Colonic mucosa (tissue), 4 donors: ENCODE results near the gene GRIK2. TPM values are rescaled to one million over a fixed set of nuclear protein-coding genes. Genes with fewer than 3 reads are reported as not detected.

Experiments used
- DNase-seq: peaks from one replicate; pipeline ENCODE4 v3.0.0-alpha.2; 2020
- H3K27ac ChIP-seq: fragments of 200-600 bp; one replicate; pipeline ENCODE4 v1.8.0; 2021
- H3K27me3 ChIP-seq: fragments of 200-600 bp; one replicate; pipeline ENCODE4 v1.8.0; 2021
- H3K36me3 ChIP-seq: fragments of 200-600 bp; one replicate; pipeline ENCODE4 v1.8.0; 2021
- H3K4me1 ChIP-seq: fragments of 200-600 bp; one replicate; pipeline ENCODE4 v1.8.0; 2021; ENCODE audit warnings: mild to moderate bottlenecking
- H3K4me3 ChIP-seq: fragments of 200-600 bp; one replicate; pipeline ENCODE4 v1.8.0; 2021
- H3K9ac ChIP-seq, 2 donors: one replicate each; pipeline ENCODE4 v1.7.0; 2013; ENCODE audit warnings: control low read depth in 2 of 2, low read depth in 2 of 2, low read length in 2 of 2
- H3K9me3 ChIP-seq: fragments of 200-600 bp; one replicate; pipeline ENCODE4 v1.8.0; 2021
- CTCF ChIP-seq: fragments of 200-600 bp; IDR thresholded peaks from one replicate; pipeline ENCODE4 v1.8.0; 2022; ENCODE audit warnings: antibody characterized with exemption, mild to moderate bottlenecking
- intact Hi-C: fragments of 100-400 bp; cut with DNase I; formaldehyde crosslinking; loops from one replicate; pipeline ENCODE4 v1.14.1; 2022
- total RNA-seq, 2 donors: library from RNA; stranded (reverse); fragmentation: NEBNext Ultra II Directional in 1 of 2; extraction: Animal tissue kit (Norgen Biotek cat#: 25700) in 1 of 2; gene quantifications; one replicate each; pipeline ENCODE4 v1.2.1, GENCODE V29; 2021
- donor health status: healthy.
- donor health status: DM: no; HTN: no; CAD: no.
- donor health status: DM: no; HTN: no; CAD: no.

GRIK2 gene
- total RNA-seq, 2 donors from 2014 or later = 0.50 to 0.72 TPM

- no peak overlapping the region for H3K9ac ChIP-seq
- H3K9me3 ChIP-seq = no peaks in the 10 kb centered on the region
- no peak overlapping the region for H3K27ac ChIP-seq
- no peaks in the 10 kb centered on the region for H3K36me3 ChIP-seq
- no peaks in the 10 kb centered on the region for H3K4me1 ChIP-seq
- TF ChIP-seq CTCF = no peak
- no peak for DNase-seq
- H3K4me3 ChIP-seq = no peak overlapping the region
- no peaks in the 10 kb centered on the region for H3K27me3 ChIP-seq
- intact Hi-C loops = no loop called here
These were observed 724.5 kb downstream of the GRIK2 start for GRCh38 chr6:102118034-102118433.
